Adrenal gland (tissue), 5 donors: ENCODE results near the gene DIP2C.

Source experiments
- CTCF ChIP-seq, 6 experiments: fragments of 450-650 bp in 4 of 6; fragments of 200-600 bp in 2 of 6; sonication (generic) in 1 of 6; IDR thresholded peaks; 1 replicate in 5 of 6; 2 replicates in 1 of 6; pipeline versions ENCODE4 v1.5.1 to v1.8.0; 2016 to 2021; ENCODE audit warnings: antibody characterized with exemption in 6 of 6, mild to moderate bottlenecking in 2 of 6, moderate library complexity in 1 of 6
- POLR2A ChIP-seq, 2 donors: fragments of 450-650 bp; IDR thresholded peaks; one replicate each; pipeline ENCODE4 v1.6.1; 2017; ENCODE audit warnings: antibody characterized with exemption in 2 of 2, mild to moderate bottlenecking in 2 of 2, moderate library complexity in 1 of 2
- donor health status: DM: no; HTN: no; CAD: no.

GRCh38 chr10:621513-621912, 68.0 kb downstream of the DIP2C start:
- TF ChIP-seq CTCF (IDR thresholded peaks at IDR 0.05) (no peak), POLR2A (IDR thresholded peaks at IDR 0.05) (no peak)
